DMS153 (cell line): ENCODE data around the gene ROR1.
A peak's percentile ranks its signal among the peaks of the same experiment; 100 is the strongest.

Experiments used
- DNase-seq: peaks from one replicate; lab custom pipeline; 2025; lab: John Stamatoyannopoulos, UW

The ROR1 gene

GRCh38 chr1:64110924-64111777 lies 337.3 kb downstream of the ROR1 start:
- DNase-seq = no peak

DNA sequence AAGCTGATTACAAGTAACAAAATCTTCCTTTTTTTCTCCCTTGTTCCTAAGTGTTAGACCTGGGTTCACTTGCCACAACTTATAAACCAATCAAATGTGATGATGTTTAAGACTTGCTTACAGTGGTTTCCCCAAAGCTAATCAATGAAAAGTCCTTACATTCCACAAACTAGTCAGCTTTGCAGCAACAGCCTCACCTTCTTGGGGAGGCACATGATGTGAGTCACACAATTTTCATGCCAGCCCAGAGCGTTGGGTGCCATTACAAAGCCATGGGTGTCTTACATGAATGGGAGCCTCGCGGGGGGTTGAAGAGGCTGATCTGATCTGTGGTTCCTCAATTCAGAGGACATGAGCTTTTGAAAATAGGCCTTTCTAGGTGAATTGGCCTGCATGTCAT lies 338.0 kb downstream of the ROR1 start:
- no peak for DNase-seq

DNA sequence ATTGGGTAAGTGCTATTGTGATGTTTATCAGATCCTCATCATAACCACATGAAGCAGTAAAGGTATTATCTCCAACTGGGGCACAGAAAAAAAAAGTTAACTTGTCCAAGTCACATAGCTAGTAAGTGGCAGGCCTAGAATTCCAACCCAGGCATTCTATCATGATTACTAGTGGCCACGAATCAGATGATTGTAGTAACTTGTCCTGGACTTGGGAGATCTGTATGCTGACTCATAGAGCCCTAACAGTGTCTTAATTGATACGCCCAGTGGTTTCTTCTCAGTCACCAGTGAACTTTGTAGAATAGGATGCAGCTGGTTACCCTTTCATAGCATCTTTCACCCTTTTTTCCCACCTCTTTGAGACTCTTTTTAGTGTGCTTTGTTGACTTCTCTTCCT lies 338.5 kb downstream of the ROR1 start:
- no peak for DNase-seq

DNA sequence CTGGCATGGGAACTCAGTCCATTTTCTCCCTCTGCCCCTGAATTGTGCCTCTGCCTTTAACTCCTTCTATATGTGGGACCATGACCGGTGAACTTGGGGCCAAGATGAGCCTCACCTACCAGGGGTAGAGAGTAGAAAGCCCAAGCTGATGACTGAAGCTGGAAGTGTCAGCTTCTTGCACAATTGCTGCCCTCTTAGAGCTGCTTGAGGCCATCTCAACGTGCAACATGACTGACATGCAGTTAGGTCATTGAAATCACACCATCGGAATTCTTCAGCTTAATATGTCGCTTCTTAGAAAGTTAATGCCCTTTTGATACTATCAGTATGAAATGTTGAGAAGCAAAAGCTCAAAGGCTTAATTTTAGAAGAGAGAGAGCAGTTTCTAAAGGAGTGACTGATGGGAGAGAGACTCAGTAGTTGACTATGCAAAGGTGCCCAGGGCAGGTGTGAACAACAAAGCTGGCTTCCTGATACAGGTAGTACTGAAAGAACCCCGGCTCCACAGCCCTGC lies 340.3 kb downstream of the ROR1 start:
- DNase-seq = no peak

- no peak for DNase-seq
These were observed 342.7 kb downstream of the ROR1 start for GRCh38 chr1:64116537-64116936.

DNA sequence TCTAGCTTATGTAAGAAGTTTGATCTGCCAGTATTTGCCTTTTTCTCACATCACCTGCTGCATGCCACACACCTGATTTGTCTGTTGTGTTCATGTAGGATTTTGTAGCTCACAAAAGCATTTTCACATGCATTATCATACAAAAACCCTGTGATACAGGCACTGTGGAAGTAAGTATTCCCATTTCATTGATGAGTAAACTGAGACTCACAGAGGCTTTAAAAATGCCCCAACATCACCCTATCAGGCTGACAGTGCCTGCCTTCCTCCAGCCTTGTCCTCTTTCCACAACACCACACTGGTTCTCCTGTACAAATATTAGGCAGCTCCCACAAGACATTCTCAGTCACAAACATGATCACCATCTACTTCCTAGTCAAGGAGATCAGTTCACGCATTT lies 343.7 kb downstream of the ROR1 start:
- no peak for DNase-seq

- no peak for DNase-seq
These were observed 348.1 kb downstream of the ROR1 start for GRCh38 chr1:64121766-64122385.

- no peak for DNase-seq
These were observed 348.8 kb downstream of the ROR1 start for GRCh38 chr1:64122588-64122987.

GRCh38 chr1:64124704-64125440 lies 351.1 kb downstream of the ROR1 start:
- DNase-seq = no peak

- DNase-seq = no peak
These were observed 352.8 kb downstream of the ROR1 start for GRCh38 chr1:64126581-64126980.

- DNase-seq = no peak
These were observed 353.5 kb downstream of the ROR1 start for GRCh38 chr1:64127297-64127696.

GRCh38 chr1:64129701-64130100 lies 355.9 kb downstream of the ROR1 start:
- no peak for DNase-seq

- DNase-seq = no peak
These were observed 357.3 kb downstream of the ROR1 start for GRCh38 chr1:64131155-64131554.

- DNase-seq = no peak
These were observed 359.2 kb downstream of the ROR1 start for GRCh38 chr1:64133036-64133435.

DNA sequence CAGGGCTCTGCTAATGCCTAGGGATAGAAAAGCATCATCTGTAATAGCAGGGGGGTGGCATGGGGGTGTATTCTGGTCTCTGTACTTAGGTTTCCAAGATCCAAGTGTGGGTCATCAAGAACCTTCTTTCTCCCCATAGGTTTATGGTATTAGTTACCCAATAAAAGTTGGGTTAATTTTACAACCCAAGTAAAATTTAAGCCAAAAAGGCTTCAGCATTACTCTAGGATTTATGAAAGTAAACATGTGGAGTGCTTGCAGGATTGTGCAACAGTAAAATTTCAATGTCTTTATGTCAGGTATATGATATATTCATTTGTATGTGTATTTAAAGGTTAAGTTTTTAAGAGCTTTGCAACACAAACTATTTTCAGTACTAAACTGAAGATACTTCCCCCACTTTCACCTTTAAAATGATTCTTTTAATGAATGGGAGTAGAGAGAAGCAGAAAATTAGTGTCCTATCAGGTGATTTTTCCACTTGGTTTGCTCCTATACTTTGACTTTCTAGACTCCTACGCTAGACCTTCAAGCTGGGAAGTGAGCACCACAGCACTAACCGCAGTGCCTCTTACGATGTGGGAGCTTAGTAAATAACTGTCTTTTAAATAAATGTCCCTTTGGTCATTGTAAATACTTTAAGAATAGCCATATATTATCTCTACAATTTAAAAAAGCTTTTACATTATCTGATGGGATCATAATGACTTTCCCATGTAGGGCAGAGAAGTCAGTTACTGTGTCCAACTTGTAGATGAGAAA lies 361.8 kb downstream of the ROR1 start:
- no peak for DNase-seq

GRCh38 chr1:64136296-64136695 lies 362.5 kb downstream of the ROR1 start:
- no peak for DNase-seq

- DNase-seq = peak; percentile 15
These were observed 363.1 kb downstream of the ROR1 start for GRCh38 chr1:64136752-64137411.

DNA sequence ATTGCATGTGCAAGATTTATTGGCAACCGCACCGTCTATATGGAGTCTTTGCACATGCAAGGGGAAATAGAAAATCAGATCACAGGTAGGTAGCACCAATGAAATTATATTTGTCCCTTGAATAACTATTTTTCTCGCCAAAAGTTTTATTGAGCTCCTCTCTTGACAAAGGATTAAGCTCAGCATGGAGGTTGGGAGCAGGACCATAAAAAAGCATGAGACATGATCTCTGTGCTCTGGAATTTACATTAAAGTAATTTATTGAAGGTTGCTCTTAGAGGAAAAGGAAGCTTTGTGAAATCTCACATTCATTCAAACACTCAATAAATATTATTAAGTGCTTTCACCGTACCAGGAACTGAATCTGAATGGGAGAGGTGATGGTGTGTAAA lies 363.6 kb downstream of the ROR1 start:
- no peak for DNase-seq

GRCh38 chr1:64139877-64140276 lies 366.1 kb downstream of the ROR1 start:
- DNase-seq = no peak

- no peak for DNase-seq
These were observed 366.8 kb downstream of the ROR1 start for GRCh38 chr1:64140596-64140995.

- DNase-seq = no peak
These were observed 373.4 kb downstream of the ROR1 start for GRCh38 chr1:64147045-64147724.
